Renal pelvis (tissue), 4 donors: ENCODE results near the gene B4GALNT1. TPM values are rescaled to one million over a fixed set of nuclear protein-coding genes. Genes with fewer than 3 reads are reported as not detected.
"Not testable (repeated sequence)": the region's sequence is repeated elsewhere in the genome, so short reads cannot be mapped to it uniquely, and the experiment has no call there.

Experiments
- DNase-seq: peaks from one replicate; pipeline ENCODE4 v3.0.0-alpha.2; 2013
- polyA plus RNA-seq, 3 donors: library from polyadenylated mRNA; unstranded; fragments of 120-200 nt; gene quantifications; one replicate each; pipeline ENCODE4 v1.2.1, GENCODE V29; 2013; ENCODE audit not compliant: insufficient read length in 3 of 3

B4GALNT1 gene
- polyA plus RNA-seq, 3 donors = 0.87 to 1.1 (median 0.94) TPM

- DNase-seq = no peak
Observed at GRCh38 chr12:57621497-57622292, 11.3 kb downstream of the B4GALNT1 start.

GRCh38 chr12:57620936-57621496 is 12.0 kb downstream of the B4GALNT1 start:
- DNase-seq = no peak

GRCh38 chr12:57620245-57620935 is 12.6 kb downstream of the B4GALNT1 start:
- DNase-seq = no peak

- no peak for DNase-seq
Observed at GRCh38 chr12:57619434-57620244, 13.4 kb downstream of the B4GALNT1 start.

- DNase-seq = no peak
Observed at GRCh38 chr12:57618966-57619433, 14.0 kb downstream of the B4GALNT1 start.

GRCh38 chr12:57618431-57618830 is 14.6 kb downstream of the B4GALNT1 start:
- DNase-seq = not testable (repeated sequence)

GRCh38 chr12:57617942-57618341 is 15.1 kb downstream of the B4GALNT1 start:
- no peak for DNase-seq

GRCh38 chr12:57616383-57617101 is 16.5 kb downstream of the B4GALNT1 start:
- DNase-seq = no peak

GRCh38 chr12:57615637-57616036 is 17.4 kb downstream of the B4GALNT1 start:
- DNase-seq = no peak

GRCh38 chr12:57614948-57615500 is 18.0 kb downstream of the B4GALNT1 start:
- no peak for DNase-seq

- DNase-seq = no peak
Observed at GRCh38 chr12:57614178-57614947, 18.6 kb downstream of the B4GALNT1 start.

GRCh38 chr12:57613427-57614109 is 19.4 kb downstream of the B4GALNT1 start:
- no peak for DNase-seq

GRCh38 chr12:57612711-57613426 is 20.1 kb downstream of the B4GALNT1 start:
- DNase-seq = no peak

GRCh38 chr12:57611827-57612710 is 20.9 kb downstream of the B4GALNT1 start:
- DNase-seq = no peak

GRCh38 chr12:57611108-57611826 is 21.7 kb downstream of the B4GALNT1 start, which contains the start of gene ARHGEF25:
Gene ARHGEF25 (plus strand): TSS chr12:57611435. CDS start chr12:57611895, 460 bp downstream.
- no peak for DNase-seq

- DNase-seq = no peak
Observed at GRCh38 chr12:57610554-57611107, 22.4 kb downstream of the B4GALNT1 start.
